ENCODE results near the gene TAL1. TPM values are rescaled to one million over a fixed set of nuclear protein-coding genes. Genes with fewer than 3 reads are reported as not detected.

The TAL1 gene
- total and polyA plus RNA-seq, 8 donors = 0.28 to 3.2 (median 0.74) TPM

DNA sequence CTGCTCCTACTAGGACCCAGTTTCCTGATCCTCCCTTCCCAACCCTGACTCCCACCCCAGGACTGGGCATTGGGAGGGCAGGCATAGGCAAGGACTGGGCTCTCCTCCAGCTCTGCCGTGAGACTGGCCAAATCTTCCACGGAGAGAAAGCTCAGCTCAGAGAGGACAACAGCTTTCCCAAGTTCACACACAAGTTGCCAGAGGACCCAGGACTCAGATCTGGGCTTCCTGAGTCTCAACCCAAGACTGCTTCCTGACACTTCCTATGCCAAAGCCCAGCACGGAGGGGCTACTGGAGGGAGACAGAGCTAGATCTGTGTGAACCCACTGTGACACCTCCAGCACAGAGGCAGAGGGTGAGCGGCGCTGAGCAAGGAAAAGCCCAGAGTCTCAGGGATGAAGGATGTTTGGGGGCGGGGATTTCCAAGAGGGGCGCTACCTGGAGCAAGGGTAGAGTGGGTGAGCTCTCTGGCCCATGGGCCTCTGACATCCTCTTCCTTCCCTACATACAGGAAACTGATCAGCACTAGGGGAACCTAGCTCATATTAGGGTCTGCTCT is 49.3 kb downstream of the TAL1 start:
- no peak for DNase-seq
- intact Hi-C loops (cut with DNase I) = loop anchor here in 2 of 3 donors (10.0 kb wide), 4 partner anchors 82 to 542 kb away; partner anchors contain the start of gene FOXE3 (in 1 of the 2)
- no peaks in the 10 kb centered on the region for H3K36me3 ChIP-seq
- H3K27me3 ChIP-seq = no peaks in the 10 kb centered on the region
- no peak overlapping the region for H3K27ac ChIP-seq
- H3K4me3 ChIP-seq = no peak overlapping the region
- H3K9me3 ChIP-seq = no peaks in the 10 kb centered on the region
- peaks cover 0 to 12% (median 6%) of the 10 kb centered on the region in 3 donors for H3K4me1 ChIP-seq
- WGBS, 2 donors = 64 to 66% methylated on average over 7 of the region's 7 CpGs
- ATAC-seq = no peak
- FAIRE-seq = no peak
- TF ChIP-seq, protein P1, sequence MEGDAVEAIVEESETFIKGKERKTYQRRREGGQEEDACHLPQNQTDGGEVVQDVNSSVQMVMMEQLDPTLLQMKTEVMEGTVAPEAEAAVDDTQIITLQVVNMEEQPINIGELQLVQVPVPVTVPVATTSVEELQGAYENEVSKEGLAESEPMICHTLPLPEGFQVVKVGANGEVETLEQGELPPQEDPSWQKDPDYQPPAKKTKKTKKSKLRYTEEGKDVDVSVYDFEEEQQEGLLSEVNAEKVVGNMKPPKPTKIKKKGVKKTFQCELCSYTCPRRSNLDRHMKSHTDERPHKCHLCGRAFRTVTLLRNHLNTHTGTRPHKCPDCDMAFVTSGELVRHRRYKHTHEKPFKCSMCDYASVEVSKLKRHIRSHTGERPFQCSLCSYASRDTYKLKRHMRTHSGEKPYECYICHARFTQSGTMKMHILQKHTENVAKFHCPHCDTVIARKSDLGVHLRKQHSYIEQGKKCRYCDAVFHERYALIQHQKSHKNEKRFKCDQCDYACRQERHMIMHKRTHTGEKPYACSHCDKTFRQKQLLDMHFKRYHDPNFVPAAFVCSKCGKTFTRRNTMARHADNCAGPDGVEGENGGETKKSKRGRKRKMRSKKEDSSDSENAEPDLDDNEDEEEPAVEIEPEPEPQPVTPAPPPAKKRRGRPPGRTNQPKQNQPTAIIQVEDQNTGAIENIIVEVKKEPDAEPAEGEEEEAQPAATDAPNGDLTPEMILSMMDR (IDR thresholded peaks at IDR 0.05) = no peak

DNA sequence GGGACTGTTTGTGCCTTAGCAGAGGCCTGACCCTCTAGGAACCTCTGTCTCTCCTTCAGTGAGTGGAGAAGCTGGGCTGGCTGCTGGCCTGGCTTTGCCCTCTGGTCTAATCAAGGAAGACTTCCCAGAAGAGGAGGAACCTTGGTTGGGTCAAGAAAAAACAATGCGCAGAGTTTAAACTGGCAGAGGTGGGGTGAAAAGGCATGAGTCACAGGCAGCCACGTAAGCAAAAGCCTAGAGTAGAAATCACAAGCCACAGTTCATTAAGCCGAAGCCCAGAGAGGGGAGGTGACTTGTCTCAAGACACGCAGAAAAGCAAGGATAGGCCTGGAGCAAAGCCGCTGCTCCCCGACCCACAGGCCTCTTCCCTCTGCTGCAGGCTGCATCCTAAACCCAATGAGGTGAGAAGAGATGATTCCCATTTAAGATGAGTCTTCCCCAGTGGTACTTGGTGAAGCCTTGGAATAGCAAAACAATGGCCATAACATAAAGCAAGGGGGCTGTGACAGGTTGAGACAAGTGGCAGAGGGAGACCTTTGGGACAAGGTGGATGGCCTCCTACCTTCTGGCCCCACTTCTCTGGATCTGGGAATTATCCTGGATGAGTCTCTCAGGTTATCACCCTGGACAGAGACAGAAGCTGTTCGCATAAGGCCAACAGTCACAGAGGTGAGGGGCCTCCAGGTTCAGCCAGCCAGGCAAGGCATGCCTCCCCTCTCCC is 49.9 kb downstream of the TAL1 start:
- Histone ChIP-seq H3K27me3 (no peaks in the 10 kb centered on the region), H3K4me3 (no peak overlapping the region), H3K9me3 (no peaks in the 10 kb centered on the region), H3K27ac (no peak overlapping the region), H3K36me3 (no peaks in the 10 kb centered on the region), H3K4me1 (peaks cover 0 to 12% (median 6%) of the 10 kb centered on the region in 3 donors)
- DNase-seq = no peak
- intact Hi-C loops (cut with DNase I) = loop anchor here in 2 of 3 donors (10.0 kb wide), 4 partner anchors 83 to 543 kb away; partner anchors contain the start of gene FOXE3 (in 1 of the 2)
- FAIRE-seq = no peak
- ATAC-seq = no peak
- TF ChIP-seq, protein P1 (IDR thresholded peaks at IDR 0.05) = no peak
- WGBS, 2 donors = 75 to 92% methylated on average over 7 of the region's 7 CpGs

- FAIRE-seq = no peak
- no peaks in the 10 kb centered on the region for H3K27me3 ChIP-seq
- WGBS, 2 donors = 60% methylated on average over 16 to 18 of the region's 18 CpGs
- H3K27ac ChIP-seq = no peak overlapping the region
- peak in 1 of 6 donors; percentile 57 for DNase-seq
- intact Hi-C loops (cut with DNase I) = loop anchor here in 2 of 3 donors (10.0 kb wide), 4 partner anchors 83 to 543 kb away; partner anchors contain the start of gene FOXE3 (in 1 of the 2)
- H3K9me3 ChIP-seq = no peaks in the 10 kb centered on the region
- H3K4me1 ChIP-seq = peaks cover 0 to 12% (median 6%) of the 10 kb centered on the region in 3 donors
- no peak overlapping the region for H3K4me3 ChIP-seq
- TF ChIP-seq, protein P1 (IDR thresholded peaks at IDR 0.05) = no peak
- no peak for ATAC-seq
- no peaks in the 10 kb centered on the region for H3K36me3 ChIP-seq
These were observed 50.7 kb downstream of the TAL1 start for GRCh38 chr1:47181095-47181954.

GRCh38 chr1:47180603-47181094 is 51.4 kb downstream of the TAL1 start:
- ATAC-seq = peak in 2 of 4 donors; percentile 7 to 9
- intact Hi-C loops (cut with DNase I) = loop anchor here in 2 of 3 donors (10.0 kb wide), 4 partner anchors 84 to 544 kb away; partner anchors contain the start of gene FOXE3 (in 1 of the 2)
- 58 to 76% methylated on average over 3 of the region's 3 CpGs for WGBS, 2 donors
- peak in 1 of 6 donors; percentile 27 for DNase-seq
- no peaks in the 10 kb centered on the region for H3K27me3 ChIP-seq
- H3K9me3 ChIP-seq = no peaks in the 10 kb centered on the region
- H3K36me3 ChIP-seq = no peaks in the 10 kb centered on the region
- TF ChIP-seq, protein P1 (IDR thresholded peaks at IDR 0.05) = no peak
- H3K4me1 ChIP-seq = peaks cover 0 to 12% (median 6%) of the 10 kb centered on the region in 3 donors
- FAIRE-seq = no peak
- H3K4me3 ChIP-seq = no peak overlapping the region
- no peak overlapping the region for H3K27ac ChIP-seq
